ENCODE data around the gene SLC30A9. TPM values are rescaled to one million over a fixed set of nuclear protein-coding genes. Genes with fewer than 3 reads are reported as not detected.

SLC30A9 gene
- total RNA-seq, 1 donor from 2014 or later, result 36.0 TPM

DNA sequence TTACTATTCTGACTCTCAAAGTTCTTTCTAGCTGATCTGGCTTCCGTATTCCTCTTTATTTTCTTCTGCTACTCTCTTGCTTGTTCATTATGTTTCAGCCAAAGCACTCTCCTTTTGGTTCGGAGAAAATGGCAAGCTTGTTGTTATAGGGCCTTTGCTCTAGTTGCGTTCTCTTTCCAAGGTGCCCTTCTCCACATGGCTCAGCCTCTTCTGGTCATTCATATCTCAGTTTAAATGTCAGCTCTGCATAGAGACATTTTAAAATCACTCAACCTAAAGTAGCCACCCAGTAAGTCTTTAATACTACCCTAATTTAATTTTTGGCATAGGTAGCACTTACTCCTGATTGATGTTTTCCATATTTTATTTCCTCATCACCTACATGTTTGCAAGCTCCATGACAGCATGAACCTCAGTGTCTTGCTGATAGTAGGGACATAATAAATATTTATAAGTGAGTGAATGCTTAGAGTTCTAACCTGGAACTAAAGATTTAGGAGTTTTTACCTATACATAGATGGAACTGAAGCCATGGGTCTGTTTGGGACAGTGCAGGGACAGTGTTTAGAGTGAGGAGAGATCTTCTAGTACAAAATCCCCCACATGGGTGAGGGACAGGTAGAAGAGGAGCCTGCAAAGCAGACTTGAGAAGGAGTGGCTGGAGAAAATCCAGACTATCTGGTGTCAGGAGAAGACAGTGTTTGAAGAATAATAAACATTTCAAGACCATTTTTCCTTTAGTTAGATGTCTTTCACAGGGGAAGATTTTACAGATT lies 17.9 kb downstream of the SLC30A9 start:
- DNase-seq, result no peak

DNA sequence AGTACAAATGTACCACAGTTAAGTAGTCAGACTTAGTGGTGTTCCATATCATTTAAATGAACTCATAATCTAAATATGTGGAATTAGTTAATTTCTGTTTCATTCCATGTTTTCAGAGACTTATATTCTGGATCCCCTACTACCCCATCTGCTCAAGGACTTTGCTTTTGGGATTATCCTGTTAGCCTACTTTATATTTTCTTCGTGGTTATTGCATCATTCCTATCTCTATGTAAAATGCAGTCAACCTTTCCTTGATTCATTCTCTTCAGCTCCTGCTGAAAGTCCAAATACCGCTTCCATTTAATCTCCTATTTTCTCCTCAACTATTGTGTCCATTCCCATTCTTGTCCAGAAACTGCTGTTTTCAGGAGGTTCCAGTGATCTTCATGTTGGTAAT lies 25.1 kb downstream of the SLC30A9 start:
- DNase-seq, result no peak

DNA sequence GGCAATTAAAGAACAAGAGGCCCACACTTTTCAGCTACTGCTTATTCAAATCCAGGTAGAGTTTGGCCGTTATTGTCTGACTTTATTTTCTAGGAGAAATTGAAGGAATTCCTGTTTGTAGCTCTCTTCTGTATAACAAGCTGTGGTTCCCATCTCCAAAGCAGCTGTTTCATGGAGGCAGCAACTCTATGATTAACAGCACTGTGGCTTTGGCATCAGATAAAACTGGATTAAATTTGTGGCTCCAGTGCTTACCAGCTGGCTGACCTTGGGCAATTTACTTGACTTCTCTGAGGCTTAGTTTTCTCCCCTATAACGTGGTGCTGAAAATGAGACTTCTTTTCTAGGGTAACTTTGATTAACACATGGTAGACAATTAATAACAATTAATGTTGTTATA lies 28.1 kb downstream of the SLC30A9 start:
- DNase-seq, result no peak

DNA sequence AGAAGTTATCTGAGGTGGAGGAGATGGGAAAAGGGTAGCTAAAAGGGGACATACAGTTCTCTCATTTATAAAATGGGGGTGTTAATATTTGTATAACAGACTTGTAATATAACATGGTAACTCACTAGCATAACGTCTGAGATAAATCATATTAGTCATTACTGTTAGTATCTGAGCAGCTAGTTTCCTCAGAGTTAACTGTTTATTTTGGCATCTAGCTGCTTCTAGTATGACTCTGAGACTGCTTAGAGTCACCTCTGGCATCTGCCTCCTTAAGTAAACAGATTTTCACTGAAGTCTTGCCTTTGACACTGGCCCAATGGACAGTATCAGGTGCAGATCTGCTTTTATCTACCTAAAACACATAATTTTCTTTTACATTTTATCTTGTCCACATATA lies 58.1 kb downstream of the SLC30A9 start:
- no peak for DNase-seq

DNA sequence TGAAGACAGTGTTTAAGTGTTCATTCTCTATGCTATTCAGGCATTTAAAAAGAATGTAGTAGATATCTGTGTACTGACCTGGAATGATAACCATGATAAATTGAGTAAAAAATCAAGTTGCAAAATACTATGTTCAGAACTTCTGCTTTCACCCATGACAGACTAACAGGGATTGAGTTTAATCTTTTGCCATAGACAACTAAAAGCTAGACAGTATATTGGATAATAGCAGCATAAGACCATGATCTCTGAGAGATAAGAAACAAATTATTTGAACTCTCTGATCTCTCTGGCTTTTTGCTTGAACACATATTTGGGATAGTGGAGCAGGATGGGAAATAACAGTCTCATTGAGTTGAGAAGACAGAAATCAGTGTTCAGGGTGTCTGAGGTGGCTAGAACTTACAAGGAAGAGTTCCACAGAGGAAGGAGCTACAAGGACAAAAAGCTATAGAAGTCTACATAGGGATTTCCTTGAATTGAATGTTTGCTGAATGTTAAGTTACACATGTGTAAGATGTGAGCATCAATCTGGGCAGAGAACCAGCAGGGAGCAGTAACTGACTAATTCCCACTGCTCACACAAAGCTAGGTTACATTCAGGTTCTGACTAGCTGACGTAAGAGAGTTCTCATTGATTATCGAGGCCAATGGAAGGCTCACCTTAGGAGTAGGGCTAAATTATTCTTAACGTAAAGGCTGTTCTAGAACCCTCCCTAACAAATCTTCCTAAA lies 60.4 kb downstream of the SLC30A9 start:
- no peak for DNase-seq

DNA sequence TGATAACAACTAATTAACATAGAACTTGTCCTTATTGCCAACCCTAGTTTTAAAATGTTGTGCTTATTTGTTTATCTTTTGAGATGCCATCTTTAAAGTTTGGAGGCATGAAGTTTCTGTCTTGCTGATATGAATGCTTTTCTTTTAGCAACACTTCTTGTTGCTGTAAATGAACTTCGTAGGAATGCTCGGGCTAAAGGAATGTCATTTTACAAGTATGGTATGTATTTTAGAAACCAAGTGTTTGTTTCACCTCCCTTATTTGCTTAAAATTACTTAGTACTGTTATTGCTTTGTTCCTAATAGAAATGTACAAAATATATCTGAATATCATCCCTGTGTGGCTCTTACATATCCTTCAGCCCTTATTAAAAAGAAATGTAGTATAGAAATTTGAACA lies 76.1 kb downstream of the SLC30A9 start:
- DNase-seq, result no peak

DNA sequence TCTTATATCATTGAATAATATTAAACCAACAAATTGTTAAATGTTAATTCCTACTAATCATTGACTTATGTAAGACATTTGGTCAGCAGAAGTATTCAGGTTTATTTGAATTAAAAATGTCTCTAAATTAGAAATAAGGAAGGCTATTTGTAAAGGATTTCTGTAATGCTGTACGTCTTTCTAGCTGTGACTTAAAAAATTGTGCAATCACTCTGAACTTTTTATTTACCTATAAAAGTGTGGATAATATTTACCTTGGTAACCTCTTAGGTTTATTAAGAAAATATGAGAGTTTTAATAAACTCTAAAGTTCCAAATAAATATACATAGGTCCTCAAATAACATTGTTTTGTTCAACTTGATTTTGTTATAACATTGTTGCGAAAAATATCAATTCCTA lies 76.9 kb downstream of the SLC30A9 start:
- no peak for DNase-seq

DNA sequence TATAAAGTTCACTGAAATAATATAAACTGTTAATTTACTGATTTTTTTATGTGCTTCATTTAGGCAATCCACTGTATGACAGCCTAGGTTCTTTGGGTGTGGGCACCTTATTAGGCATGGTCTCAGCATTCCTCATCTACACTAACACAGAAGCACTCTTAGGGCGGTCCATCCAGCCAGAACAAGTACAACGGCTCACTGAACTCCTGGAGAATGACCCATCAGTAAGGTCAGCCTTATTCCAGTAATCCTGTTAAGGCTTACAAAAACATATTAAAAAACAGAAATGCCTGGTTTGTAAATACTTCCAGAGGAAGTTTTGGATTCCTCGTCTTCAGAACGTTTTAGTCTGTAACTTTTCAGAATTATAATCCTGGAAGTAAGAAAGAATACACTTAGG lies 80.1 kb downstream of the SLC30A9 start:
- DNase-seq, result no peak

DNA sequence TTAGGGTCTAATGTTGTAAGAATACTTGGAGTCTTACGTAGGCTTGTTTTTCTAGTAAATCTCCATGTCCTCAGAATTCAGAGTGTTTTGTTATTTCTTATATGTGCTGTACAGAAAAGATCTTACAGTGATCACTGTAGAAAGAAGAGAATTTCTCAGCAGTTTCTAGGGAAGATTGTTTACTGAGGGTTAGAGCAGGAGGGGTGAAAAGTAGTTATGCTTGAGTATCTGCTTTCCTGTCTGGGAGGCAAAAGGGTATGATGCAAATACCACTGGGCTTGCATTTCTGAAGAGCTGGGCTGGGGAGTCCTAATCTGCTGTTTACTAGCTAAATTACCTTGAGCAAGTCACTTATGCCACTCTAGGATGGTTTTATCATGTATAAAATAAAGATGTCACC lies 84.0 kb downstream of the SLC30A9 start:
- no peak for DNase-seq

DNA sequence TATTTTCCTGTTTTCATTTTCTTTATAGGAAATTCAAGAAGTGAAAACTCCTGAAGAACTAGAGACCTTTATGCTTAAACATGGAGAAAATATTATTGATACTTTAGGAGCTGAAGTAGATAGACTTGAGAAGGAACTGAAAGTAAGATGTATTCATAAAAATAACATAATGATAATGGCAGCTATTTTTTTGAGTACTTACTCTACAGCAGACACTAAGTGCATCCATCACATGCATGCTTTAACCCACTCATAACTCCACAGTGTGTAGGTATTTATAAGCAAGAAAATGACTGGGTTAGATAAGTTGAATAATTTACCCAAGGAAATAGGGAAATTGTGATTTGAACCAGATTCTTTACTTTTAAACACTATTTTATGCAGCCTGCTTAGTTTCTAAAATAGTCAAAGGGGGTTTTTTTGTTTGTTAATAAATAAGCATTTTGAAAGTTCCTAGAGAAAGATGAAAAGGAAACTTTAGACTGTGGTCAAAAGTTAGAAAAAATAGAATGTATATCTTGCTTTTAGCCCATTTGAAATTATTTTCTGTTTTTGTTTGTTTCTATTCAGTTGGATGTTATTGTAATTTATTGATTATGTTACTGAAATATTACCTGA lies 88.0 kb downstream of the SLC30A9 start:
- no peak for DNase-seq

DNA sequence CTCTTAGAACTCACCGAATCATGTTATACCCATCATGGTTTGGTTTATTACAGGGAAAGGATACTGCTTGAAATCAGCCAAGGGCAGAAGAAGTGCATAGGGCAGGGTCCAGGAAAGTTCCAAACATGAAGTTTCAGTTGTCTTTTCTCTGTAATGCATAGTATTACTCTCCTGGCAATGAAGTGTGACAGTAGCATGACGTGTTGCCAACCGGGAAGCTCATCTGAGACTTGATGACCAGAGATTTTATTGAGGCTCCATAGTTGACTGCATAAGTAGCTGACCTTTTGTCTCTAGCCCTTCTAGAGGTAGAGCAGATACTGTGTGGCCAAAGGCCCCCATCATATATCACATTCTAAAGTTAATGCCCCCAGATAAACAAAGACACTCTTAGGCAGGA lies 90.0 kb downstream of the SLC30A9 start:
- DNase-seq, result no peak

DNA sequence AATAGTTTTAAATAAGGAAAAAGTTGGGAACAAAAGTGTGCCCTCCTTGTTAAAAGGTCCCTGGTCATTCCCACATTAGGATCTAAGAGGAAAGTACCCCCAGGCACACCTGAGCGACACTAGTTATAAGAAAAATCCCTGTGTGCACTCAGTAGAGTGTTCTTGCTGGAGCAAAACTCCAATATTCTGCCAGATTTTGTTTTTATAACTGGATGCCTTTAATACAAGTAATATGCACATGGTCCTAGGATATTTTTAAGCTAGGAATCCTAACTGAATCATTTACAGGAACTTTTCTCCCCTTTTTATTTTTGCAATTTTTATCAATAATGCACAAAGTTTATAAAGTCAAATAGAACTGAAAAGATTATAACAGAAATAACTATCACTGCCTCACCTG lies 93.5 kb downstream of the SLC30A9 start:
- no peak for DNase-seq

DNA sequence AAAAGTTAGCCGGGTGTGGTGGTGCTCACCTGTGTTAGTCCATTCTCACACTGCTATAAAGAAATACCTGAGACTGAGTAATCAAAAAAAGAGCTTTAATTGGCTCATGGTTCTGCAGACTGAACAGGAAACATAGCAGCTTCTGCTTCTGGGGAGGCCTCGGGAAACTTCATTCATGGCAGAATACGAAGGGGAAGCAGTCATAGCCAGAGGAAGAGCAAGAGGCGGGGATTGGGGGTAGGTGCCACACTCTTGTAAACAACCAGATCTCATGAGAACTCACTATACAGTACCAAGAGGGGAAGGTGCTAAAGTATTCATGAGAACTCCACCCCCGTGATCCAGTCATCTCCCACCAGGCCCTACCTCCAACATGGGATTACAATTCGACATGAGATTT lies 98.1 kb downstream of the SLC30A9 start:
- no peak for DNase-seq

DNA sequence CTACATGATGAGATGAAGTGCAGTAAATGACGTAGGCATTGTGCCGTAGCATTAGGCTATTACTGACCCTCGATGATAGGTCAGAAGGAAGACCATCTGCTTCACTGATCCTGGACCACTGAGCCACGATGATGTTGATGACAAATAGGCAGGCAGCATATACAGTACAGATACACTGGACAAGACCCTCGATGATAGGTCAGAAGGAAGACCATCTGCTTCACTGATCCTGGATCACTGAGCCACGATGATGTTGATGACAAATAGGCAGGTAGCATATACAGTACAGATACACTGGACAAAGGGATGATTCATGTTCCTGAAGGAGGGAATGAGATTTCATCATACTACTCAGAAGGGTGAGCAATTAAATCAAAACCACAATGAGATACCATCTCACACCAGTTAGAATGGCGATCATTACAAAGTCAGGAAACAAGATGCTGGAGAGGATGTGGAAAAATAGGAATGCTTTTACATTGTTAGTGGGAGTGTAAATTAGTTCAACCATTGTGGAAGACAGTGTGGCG lies 111.2 kb downstream of the SLC30A9 start:
- no peak for DNase-seq

DNA sequence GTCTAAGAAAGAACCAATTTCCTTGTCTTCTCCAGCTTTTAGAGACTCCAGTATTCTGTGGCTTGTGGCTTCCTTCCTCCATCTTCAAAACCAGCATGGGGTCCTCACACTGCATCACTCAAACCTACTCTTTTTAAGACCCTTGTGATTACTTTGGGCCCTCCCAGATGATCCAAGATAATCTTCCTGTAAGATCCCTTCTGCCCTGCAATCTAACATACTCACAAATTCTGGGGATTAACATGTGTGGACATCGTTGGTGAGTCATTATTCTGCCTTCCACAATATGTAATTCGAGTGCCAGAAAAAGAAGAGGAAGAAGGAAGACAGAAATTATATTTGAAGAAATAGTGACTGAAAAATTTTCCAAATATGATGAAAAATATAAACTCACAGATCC lies 114.2 kb downstream of the SLC30A9 start:
- no peak for DNase-seq

DNA sequence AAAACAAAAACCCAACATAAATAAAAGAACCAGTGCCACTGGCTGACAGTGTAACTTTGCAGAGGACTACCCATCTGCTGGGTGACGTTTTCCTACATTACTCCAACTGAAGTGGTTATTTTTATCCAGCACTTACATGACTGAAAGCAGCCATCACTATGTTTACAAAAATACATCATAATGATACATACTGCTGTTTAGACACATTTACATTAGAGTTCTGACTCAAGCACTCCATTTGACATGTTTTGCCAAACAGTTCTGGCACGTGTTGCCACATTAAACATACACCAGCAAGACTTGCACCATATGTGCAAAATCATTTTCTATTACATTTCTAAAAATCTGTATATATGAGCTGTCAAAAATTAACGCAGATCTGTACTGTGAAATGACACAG lies 122.5 kb downstream of the SLC30A9 start:
- no peak for DNase-seq

DNA sequence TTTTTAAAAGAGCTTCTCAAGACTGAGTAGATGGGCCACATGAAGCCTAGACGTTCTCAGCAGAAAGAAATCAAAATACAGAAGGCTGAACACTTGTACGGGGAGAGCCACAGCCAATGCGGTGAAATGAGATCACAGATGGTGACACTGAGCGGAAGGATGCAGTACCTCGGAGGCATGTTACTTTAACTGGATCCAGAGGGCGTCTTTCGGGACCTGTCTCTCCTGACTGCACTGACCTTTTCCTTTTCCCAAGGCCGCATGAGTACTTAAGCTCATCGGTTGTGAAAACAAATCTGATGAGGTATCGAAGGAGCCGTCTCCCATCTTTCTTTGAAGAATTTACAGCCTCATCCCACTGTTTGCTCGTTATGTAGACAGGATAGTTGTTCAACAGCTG lies 129.6 kb downstream of the SLC30A9 start:
- DNase-seq, result no peak

DNA sequence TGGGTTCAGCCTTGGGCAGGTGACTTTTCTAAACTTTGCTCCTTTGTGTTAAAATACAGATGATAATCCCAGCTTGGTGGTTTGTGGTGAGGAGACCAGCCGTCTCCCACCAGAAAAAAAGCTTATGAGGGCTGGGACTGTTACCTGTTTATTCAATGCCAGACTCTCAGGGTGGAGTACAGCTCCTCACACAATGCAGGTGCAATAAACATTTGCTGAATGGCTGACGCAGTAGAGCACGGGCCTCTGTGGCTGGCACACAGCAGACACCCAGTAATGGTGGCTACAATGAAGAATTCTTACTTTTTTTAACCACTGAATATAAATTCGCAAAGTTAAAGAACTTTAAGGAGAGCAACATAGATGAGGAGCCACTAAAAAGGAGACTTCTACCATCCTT lies 131.9 kb downstream of the SLC30A9 start:
- DNase-seq, result no peak

DNA sequence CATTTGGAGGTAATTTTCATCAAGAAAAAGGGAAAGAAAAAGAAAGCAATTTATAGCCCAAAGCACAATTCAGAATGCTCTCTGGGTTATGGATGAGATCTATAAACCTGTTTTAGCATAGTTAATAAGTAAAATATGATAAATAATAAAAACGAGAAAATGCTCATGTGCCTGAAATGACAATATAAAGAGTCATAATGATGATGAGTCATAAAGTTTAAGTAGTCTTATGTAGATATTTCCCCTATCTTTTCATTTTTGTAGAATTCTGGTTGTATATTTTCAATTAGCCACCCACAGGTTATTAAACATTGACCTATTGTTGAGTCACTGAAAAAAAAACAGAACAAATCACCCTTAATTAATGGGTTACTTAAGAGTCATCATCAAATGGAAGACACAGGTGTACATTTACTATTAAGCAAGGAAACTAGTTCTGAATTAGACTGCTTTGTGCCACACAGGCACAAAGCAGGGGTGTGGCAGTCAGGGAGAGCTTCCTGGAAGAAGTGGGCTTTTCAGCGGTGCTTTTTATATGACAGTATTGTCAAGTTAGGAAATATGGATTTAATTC lies 132.8 kb downstream of the SLC30A9 start:
- DNase-seq, result no peak

DNA sequence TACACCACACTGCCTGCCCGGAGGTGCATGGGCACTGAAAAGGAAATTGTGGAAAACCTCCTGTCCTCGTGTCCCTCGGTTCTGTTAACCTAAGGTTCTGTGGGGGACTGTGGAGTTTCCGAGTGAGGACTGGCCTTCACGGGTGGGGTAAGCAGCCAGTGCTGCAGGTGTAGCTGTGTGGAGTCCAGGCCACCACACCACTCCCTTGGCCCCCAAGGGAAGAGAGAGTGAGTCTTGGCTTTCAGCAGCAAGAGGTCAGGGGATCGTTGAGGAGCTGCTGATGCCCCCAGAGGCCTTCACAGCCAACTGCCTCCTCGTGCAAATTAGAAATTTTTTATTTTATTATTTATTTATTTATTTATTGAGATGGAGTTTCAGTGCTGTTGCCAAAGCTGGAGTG lies 141.8 kb downstream of the SLC30A9 start:
- DNase-seq, result no peak

DNA sequence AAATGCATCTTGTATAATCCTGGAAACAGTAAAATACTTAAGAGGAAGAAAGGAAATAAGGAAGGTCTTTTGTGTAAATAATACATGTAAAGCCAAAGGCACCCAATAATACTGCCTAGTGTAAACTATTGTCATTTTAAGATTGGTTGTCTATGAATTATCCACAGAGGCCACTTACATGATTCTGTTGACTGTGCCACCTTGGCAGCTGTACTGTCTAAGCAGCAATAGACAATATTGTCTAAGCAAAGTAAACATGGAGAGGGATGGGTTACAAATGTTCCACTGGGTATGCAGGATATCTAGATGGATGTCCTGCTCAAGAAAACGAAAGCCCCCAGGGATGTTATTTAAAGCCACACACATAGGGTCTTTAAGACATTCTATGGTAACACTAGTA lies 142.7 kb downstream of the SLC30A9 start:
- DNase-seq, result no peak

DNA sequence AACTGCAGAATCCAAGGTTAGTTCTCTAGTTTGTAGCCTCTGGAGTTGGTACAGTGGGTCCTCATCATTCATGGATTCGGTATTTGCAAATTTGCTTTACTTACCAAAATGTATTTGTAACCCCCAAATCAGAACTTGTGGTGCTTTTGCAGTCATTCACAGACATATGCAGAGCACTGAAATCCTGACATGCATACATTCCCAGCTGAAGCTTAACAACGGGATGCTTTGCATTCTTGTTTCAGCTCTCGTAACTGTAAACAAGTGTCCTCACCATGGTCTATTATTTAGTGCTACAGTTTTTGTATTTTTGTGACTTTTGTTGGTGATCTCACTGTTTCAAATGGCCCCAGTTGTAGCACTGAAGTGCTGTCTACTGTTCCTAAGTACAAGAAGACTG lies 146.0 kb downstream of the SLC30A9 start:
- no peak for DNase-seq
